Activated CD4-positive, alpha-beta T cell treated with anti-CD3 and anti-CD28 coated beads, Interleukin-2, amount 50 U/mL, for 4 hours (primary cell): ENCODE data around the gene GGT6.
"Not testable (repeated sequence)": the region's sequence is repeated elsewhere in the genome, so short reads cannot be mapped to it uniquely, and the experiment has no call there.

Source experiments
- DNase-seq, 2 experiments: peaks; one replicate each; pipeline ENCODE4 v3.0.0-alpha.2; 2020

Gene GGT6

DNA sequence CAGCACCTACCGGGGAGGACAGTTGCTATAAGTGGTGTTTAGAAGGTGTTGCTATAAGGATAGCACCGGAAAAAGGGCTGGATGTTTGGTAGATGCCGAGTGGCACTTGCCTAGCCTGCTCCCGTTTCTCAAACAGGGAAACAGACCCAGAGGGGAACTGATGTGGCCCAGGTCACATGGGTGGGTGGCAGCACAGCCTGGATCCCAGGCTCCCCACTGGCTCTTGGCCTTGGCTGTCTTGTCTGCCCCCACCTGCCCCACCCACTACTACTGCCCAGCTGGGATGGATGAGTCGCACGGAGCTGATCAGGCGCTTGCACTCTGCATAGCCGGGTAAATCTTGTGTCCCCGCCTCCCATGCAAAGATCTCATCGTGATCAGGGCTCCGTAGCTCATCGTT is 31.2 kb upstream of the GGT6 start:
- DNase-seq = no peak

DNA sequence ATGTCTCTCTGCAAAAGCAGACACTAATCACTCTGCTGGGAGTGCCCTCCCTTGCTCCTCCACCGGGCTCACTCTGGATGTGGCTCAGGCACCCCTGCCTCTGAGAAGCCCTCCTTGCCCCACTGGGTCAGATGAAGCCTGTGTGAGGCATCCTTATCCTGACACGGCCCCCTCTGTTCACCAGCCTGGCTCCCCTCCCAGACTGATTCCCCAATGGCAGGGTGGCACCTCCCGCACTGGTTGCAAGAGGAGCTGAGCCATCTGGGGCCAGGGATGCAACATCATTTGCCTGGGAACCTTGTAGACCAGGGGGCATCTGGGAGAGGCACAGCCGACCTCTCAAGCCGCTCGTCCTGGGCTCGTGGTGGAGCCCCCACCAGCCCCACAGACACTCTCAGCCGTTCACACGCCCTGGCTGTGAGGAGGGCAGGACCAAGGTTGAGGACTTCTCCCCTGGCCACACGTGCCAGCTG is 30.6 kb upstream of the GGT6 start:
- DNase-seq = no peak

DNA sequence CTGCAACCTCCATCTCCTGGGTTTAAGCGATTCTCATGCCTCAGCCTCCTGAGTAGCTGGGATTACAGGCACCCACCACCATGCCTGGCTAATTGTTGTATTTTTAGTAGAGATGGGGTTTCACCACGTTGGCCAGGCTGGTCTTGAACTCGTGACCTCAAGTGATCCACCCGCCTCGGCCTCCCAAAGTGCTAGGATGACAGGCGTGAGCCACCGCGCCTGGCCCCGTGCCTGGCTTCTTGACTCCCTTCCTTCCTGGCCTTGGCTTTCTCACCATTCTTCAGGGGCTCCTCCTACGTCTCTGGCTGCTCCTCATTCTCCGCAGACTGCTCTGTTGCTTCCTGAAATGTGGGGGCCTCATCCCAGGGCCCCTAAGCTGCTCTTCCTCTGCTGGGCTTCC is 29.7 kb upstream of the GGT6 start:
- DNase-seq = not testable (repeated sequence)

DNA sequence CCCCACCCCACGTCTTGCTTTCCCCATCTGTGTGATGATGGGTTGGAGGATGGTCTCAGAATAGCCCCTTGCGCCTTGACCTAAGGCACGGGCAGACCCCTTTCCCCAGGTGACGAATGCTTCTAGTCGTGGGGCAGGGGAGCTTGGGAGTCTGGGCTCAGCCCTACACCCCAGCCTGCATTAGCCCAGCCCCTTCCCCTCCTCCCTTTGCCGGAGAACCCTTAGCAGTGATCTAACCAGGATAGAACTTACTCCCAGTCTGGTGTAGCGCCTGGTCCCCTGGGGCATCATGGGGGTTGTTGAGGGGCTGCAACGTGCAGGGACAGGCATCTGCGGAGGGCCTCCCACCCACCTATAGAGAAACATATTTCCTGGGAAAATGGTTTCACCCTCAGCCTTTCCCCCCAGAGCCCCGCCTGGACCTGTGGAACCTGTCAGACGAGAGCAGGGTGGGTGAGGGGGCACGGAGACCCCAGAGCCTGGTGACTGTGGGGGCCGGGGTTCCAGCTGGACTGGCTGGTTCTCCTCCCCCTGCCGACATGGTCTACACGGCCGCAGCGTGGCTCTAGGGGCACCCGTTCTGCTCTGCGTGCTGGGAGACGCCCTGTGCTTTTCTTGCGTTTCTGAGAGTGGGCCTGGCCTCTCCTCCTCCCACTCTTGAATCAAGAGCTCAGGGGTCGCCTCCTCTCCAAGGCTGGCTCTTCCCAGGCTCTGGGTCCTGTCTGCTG is 28.7 kb upstream of the GGT6 start:
- DNase-seq = no peak

DNA sequence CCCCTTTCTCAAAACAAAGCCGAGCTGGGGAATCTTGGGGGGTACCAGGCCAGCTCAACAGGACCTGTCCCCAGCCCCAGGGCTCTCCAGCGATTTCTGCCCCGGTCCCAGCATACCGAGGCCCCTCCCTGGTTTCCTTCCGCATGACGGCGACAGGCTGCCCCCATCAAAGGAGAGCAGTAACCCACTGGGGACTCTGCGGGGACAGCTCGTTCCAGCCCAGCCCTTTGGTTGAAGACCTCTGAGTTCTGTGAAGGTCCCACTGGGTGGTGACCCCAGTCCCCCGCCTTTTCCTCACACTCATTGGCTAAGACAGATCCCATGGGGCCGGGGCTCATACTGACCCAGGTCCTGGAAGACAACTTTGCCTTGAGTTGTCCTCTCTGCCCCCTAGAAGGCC is 28.0 kb upstream of the GGT6 start:
- no peak for DNase-seq

DNA sequence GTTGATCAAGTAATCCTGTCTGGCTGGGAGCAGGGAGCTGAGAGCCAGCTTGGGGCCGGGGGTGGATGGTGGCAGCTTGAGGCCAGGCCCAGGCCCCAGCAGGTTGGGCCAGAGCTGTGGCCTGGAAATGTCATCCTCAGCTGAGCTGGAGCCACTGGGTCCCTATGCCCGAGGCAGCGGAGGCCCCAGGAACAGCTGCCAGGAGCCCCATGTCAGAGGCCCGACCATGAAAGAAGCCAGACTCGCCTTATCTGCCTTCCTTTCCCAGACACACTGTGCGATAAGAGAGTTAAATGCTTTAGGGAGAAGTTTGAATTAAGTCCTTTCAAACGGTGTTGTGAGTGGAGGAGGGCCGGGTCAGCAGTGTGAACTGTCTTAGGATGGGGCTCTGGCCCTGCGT is 27.4 kb upstream of the GGT6 start:
- no peak for DNase-seq

DNA sequence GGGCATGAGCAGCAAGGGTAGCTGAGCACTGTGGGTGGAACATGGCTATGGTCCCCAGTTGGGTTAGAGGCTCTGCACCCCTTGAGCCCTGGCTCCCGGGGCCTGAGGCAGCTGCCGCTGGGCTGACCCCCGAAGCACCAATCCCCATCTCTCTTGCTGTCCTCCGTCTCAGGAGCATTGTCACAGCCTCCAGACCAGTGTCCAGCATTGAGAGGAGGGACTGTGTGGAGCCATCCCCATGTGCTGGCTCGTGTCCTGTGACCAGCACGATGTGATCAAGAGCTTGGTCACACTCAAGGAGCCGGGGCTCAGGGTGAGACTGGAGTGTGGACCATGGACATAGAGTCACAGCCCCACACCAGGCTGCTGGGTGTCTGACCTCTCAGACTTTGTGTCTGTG is 26.8 kb upstream of the GGT6 start:
- DNase-seq = no peak

DNA sequence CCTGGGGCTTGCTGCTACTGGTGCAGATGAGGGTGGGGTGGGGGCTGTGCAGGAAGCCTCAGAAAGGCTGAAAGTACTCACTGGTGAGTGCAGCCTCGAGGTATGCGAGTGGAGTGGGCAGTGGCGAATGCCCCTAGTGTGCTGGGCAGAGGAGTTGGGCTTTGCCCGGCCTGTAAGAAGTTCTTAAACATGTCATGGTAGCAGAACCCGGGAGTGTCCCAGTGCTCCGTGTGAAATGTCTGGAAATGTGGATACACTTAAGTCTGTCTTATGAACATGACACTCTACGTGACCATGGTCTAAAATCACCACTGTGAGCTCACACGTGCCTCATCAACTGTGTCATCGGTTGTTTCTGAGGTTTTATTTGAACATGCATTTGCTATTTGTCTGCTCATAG is 25.7 kb upstream of the GGT6 start:
- DNase-seq = no peak

DNA sequence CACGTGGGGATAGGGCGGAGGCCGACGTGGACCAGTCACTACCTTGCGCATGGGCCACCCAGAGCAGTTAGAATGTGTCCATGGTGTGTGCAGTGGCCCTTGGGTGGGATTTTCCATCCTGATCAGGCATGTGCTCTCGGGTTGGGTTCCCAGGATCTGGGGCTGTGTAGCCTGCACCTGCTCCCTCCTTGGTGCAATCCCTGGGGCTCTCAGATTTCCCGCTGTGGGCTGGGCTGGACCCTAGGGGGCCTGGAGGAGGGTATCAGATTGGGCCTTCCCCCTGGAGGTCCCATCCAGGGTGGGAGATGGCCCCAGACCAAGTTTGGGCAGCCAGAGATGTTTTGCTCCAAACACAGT is 25.2 kb upstream of the GGT6 start:
- DNase-seq = no peak

DNA sequence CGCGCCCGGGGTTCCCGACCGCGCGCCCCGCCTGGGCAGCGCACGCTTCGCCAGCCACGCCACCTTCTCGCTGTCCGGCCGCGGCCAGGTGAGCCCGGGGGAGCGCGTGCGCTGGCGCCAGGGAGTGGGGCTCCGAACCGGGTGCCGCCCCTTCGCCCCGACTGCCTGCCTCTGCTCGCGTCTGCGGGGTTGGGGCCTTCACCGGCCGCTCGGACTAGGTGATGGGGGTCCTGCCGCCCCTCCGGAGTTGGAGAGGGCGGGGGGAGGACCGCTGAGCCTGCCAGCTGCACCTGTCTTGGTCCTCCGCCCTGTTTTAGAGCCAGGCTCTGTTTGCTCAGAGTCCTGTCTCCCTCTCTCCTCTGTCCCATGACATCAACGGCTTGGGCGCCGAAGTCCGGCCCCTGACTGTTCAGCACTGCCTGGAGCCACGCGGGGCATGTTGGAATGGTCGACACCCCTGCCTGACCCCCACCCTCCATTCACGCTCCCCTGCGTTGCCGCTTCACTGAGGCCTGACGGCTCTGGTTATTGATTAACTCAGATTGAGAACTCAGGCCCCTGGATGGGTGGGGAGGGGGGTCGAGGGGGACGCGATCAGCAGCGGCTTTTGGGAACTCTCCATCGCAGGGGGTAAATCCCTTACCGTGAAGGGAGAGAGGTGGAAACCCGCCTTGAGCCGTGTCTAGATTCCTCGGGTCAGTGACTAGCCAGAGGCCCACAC is 24.7 kb upstream of the GGT6 start:
- no peak for DNase-seq

DNA sequence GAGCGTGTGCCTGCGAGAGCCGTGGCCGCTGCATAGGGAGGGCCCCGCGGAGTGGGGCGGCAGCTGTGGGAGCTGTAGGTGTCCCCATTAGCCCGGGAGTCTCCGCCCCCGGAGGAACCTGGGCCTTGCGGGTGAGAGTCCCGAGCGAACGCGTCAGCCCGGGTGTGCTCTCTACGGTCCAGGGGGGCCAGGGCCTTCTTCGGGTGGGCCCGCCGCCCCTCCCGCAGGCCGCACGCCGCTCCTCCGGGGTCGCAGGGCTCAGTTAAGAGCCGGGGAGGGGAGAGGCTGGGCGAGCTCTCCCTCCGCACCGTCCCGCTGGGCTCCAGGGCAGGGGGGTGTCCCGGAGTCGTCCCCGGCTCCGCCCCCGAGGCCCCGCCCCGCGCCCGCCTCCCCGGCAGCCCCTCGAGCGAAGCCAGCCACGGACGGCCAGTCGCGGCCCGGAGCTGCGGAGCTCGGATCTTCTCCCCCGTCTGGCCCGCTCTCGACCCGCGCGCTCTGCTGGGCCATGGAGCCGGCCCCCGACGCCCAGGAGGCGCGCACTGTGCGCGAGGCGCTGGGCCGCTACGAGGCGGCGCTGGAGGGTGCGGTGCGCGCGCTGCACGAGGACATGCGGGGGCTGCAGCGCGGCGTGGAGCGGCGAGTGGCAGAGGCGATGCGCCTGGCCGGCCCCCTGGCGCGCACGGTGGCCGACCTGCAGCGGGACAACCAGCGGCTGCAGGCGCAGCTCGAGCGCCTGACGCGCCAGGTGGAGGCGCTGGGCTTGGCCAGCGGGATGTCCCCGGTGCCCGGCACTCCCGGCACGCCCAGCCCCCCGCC is 23.9 kb upstream of the GGT6 start, which contains the start of gene SMTNL2:
TSS of gene SMTNL2 (plus strand) at position 429 of the 816 bp plus-strand sequence. CDS start at position 506, 77 bp downstream.
- DNase-seq = no peak

DNA sequence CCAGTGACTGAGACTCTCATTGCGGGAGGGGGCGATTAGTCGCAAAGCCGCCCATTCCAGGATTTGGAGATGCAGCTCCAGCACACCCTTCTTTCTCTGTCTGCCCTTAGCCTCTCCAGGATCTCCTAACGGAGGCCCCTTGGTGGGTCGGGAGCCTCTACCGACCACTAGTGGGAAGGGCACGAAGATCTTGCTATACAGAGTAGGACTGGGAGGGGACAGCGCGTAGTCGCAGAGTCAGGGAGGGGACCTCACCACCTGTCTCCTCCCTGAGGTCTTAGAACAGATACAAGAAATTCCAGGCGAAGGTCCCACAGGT is 23.4 kb upstream of the GGT6 start:
- no peak for DNase-seq

DNA sequence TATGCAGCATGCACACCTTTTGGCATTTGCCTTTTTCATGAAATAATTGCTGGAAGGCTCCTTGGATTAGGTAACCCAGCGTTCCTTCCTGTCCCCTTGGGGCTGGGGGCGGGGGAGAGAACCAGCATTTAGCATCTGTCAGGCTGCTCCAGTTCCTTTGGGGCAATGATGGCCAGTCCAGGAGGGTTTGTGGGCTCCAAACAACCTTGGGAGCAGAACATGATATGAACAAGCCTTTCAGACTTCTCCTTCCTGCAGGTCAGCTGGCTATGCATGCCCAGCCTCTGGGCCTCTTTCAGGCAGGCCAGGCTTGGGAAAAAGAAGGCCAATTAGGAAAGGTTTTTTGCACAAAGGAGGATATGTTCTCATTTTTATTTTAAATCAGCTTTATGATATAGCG is 22.8 kb upstream of the GGT6 start:
- no peak for DNase-seq

DNA sequence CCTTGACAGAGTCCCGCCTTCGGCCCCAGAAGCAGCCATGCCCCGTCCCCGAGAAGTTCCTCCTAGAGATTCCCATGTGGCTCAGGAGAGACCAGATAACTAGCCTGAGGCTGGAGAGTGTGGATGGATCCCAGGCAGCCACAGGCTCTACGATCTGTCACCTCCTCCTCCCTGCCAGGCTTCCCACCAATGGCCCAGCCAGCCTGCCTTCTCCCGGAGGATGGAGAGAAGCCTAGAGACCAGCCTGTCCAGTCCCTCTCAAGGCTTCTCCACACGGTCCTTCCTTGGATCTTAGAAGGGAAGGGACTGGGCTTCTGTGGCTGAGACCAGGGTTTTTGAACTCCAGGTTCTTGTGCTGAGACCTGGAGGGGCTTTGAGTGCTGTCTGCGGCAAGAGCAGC is 22.3 kb upstream of the GGT6 start:
- no peak for DNase-seq

DNA sequence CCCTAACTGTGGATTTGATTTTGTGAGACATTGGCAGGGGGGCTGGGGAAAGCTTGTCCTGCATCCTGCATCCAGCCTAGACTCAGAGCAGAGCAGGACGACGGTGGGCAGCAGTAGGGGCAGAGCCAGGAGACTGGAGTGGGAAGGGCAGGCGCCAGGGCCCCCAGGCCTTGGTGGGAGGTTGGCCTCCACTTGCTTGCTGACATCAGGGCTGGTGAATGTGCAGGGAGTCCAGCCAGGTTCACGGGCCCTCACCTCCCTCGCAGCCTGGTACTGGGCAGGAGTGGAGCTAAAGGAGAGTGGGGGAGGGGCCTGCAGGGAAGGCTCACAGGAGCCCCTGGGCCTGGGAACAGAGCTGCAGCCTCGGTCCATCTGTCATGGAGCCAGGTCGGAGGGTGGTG is 21.7 kb upstream of the GGT6 start:
- DNase-seq = no peak

DNA sequence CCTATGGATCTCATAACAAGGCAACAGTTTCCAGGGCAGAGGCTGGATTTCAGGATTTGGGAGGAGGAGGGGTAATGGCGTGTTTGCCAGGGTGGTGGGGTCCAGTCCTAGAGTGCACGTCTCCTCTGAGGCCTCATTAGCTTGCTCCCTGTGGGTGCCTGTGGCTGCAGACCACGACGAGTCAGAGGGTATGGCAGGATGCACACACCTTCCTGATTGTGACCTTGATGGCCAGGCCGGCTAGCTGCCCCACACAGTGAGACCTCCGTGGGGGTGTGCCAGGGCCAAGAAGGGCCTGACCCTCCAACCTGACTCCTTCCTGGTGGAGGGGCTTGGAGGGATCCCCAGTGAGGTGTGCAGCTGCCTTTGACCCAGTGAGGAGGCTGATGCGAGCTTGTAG is 19.9 kb upstream of the GGT6 start:
- DNase-seq = no peak

DNA sequence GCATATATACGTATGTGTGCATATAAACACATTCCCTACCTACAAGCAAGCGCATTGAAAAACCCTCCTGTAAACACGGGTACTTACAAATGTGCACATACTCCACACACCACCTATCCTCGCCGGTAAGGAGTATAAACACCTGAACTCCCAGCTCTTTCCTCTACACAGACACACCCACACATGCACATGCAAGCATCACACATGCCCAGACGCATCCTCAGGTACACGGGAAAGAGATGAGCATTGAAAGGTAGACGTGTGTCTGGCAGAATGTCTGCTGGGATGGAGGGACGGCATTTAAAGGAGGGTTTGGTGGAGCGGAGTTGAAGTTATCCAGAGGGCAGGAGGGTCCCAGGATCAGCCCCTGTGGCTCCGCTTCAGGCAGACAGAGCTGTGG is 19.3 kb upstream of the GGT6 start:
- DNase-seq = no peak

DNA sequence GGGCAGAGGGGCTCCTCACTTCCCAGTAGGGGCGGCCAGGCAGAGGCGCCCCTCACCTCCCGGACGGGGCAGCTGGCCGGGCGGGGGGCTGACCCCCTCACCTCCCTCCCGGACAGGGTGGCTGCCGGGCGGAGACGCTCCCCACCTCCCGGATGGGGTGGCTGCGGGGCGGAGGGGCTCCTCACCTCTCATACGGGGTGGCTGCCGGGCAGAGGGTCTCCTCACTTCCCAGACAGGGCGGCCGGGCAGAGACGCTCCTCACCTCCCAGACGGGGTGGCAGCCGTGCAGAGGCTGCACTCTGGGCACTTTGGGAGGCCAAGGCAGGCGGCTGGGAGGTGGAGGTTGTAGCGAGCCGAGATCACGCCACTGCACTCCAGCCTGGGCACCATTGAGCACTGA is 18.0 kb upstream of the GGT6 start:
- DNase-seq = not testable (repeated sequence)

DNA sequence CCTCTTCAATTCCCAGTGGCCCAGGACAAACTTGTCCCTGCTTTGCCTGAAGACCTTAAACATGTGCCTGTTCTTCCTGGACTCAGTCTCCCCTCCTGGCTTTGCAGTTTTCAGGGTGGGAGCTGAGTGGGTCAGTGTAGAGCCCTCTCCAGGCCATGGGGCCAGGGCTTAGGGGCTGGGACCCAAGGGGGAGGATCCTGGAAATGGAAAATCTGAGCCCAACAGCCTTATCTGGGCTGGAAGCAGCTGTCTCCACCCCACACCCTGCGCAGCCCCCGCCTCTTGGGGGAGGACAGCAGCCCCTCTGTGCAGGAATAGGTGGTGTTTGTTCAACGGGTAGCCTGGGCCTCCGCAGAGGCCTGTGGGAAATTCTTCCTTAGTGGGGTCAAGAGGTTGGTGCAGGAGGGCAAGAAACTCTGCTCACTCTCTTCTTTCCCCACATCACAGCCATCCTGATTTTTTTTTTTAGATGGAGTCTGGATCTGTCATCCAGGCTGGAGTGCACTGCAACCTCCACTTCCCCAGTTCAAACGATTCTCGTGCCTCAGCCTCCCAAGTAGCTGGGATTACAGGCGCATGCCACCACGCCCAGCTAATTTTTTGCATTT is 17.1 kb upstream of the GGT6 start:
- DNase-seq = no peak

DNA sequence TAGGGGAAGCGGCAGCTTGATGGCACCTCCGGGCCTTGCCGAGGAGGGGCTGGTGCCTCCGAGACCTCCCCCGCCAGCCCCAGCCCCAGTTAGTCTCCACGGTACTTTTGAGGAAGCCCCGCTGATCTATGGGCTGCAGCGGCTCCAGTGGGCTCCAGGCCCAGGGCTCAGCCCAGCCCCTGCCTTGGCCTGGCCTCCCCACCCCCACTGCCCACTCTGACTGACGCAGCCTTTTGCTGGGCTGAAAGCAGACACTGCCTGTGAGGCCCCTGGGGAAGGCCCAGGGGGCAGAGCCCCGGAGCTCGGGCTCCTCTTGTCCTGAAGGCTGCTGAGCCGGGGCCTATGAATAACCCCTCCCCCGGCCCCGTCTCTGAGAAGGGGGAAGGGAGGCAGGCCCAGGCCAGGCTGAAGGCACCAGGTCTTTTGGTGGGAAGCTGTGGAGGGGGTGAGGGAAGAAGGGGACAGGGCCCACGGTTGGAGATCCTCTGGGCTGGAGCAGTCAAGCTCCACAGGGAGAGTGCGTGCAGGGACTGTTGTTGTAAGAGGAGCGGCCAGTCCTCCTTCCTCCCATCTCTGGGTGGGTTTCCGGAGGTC is 16.4 kb upstream of the GGT6 start:
- no peak for DNase-seq

DNA sequence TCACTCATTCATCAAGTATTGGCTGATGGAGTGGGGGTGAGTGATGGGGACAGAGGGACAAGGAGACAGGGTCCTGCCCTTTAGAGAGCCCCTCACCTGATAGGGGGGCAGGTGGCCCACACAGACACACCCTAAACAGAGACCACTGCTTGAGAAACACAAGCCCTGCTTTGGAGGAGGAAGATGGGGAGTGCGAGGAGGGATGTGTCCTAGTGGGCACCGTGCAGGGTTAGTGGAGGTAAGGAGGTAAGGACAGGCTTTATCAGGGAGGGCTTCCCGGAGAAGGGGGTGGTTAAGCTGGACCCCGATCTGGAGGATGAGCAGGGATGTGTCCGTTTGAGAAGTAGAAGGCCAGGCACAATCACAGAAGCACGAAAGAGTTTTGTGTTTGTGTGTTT is 15.8 kb upstream of the GGT6 start:
- DNase-seq = no peak

DNA sequence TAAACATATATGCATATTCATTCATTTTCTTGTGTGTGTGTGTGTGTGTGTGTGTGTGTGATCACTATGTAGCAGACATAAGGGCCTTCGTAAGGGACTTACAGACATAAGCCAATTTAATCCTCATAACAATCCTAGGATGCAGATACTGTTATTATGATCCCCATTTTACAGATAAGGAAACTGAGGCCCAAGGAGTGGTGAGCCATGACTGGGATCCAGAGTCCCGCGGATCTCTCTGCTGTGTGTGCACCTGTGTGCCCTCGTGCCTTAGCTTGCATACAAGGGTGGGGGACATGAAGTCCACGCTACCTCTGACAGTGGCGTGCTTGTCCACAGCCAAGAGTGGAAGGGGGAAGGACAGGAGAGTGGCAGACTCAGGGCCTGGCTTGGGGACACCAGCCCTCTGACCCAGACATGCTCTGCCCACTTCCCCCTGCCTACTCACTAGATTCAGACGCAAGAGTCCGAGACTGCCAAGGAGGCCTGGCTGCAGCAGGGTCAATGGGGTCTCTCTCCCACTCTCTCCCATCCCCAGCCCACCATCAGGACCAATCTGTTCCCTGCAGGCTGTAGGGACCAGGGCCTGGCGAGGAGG is 14.2 kb upstream of the GGT6 start:
- no peak for DNase-seq

DNA sequence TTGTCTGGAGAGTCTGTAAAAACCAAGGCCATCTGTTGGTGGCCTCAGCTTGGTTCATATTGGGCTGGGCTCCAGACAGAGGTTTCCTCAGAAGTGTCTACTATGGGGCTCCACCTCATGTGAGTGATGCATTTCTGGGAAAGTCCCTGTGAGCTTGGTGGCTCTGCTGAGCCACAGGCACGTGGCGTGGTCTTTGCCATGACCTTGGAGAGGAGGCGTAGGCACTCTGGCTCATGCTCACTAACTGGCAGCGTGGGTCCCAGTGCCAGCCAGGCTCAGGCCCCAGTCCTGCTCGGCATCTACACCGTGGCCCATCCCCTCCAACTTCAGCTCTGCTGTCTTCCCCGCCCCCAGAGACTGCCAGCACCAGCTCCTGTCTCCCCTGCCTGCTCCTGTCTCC is 13.3 kb upstream of the GGT6 start:
- DNase-seq = peak; percentile 60 to 64
